Central memory CD8-positive, alpha-beta T cell (primary cell): ENCODE measurements around the gene XRCC4.
"Not testable (repeated sequence)": the region's sequence is repeated elsewhere in the genome, so short reads cannot be mapped to it uniquely, and the experiment has no call there.

ENCODE experiments used
- ATAC-seq: fragments of 150-1000 bp; cut with Tn5 transposase; replicated peaks from 2 replicates; pipeline ENCODE4 v1.10.0; 2022; ENCODE audit warnings: mild to moderate bottlenecking, moderate FRiP score, moderate number of reproducible peaks; ENCODE audit not compliant: poor library complexity, severe bottlenecking; ENCODE audit errors: extremely low read depth
- DNase-seq, 2 donors: peaks; one replicate each; pipeline ENCODE4 v3.0.0; 2021; ENCODE audit warnings: low spot score in 2 of 2
- H3K27ac Mint-ChIP-seq: one replicate; pipeline ENCODE4 v1.8.0; 2022; ENCODE audit warnings: low read depth, mild to moderate bottlenecking, moderate library complexity, mixed read lengths
- H3K27me3 Mint-ChIP-seq: one replicate; pipeline ENCODE4 v1.8.0; 2022; ENCODE audit warnings: mixed read lengths
- H3K36me3 Mint-ChIP-seq: one replicate; pipeline ENCODE4 v1.8.0; 2022; ENCODE audit warnings: mild to moderate bottlenecking, moderate library complexity, mixed read lengths; ENCODE audit not compliant: insufficient read depth
- H3K4me1 Mint-ChIP-seq: one replicate; pipeline ENCODE4 v1.8.0; 2022; ENCODE audit warnings: mixed read lengths
- H3K4me3 Mint-ChIP-seq: one replicate; pipeline ENCODE4 v1.8.0; 2022; ENCODE audit warnings: mild to moderate bottlenecking, moderate library complexity, mixed read lengths
- H3K9me3 Mint-ChIP-seq: one replicate; pipeline ENCODE4 v1.8.0; 2022; ENCODE audit warnings: mixed read lengths

The XRCC4 gene

GRCh38 chr5:83323557-83324180 is 246.3 kb downstream of the XRCC4 start:
- Mint-ChIP-seq H3K36me3 (no peaks in the 10 kb centered on the region), H3K4me3 (no peak overlapping the region), H3K9me3 (peaks cover 5% of the 10 kb centered on the region), H3K4me1 (no peaks in the 10 kb centered on the region), H3K27ac (no peak overlapping the region), H3K27me3 (no peaks in the 10 kb centered on the region)
- DNase-seq (no peak), ATAC-seq (no peak)

DNA sequence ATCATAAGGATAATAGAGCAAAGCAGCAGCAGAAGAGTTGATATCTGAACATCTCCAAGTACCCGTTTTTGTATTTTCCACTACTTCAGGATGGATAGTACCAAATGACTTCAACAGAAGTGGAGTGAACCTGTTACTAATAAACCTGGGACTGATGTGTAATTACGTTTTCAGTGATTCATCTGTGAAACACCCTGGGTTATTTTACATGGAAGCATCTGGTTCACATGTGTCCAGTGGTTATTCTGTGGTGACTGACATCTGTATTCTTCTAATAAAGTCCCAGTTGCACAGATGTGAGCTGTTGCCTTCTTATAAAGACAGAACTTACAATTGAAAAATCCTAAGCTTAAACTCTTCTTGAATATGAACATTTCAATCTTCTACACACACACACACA is 254.5 kb downstream of the XRCC4 start:
- Mint-ChIP-seq H3K36me3 (no peaks in the 10 kb centered on the region), H3K27ac (no peak overlapping the region), H3K4me3 (no peak overlapping the region), H3K9me3 (peaks cover 5% of the 10 kb centered on the region), H3K27me3 (no peaks in the 10 kb centered on the region), H3K4me1 (no peaks in the 10 kb centered on the region)
- ATAC-seq = no peak
- no peak for DNase-seq

- Mint-ChIP-seq H3K27me3 (no peaks in the 10 kb centered on the region), H3K27ac (no peak overlapping the region), H3K4me1 (peaks cover 15% of the 10 kb centered on the region), H3K36me3 (no peaks in the 10 kb centered on the region), H3K9me3 (no peaks in the 10 kb centered on the region), H3K4me3 (no peak overlapping the region)
- no peak for DNase-seq
- ATAC-seq = no peak
Measured at GRCh38 chr5:83337453-83338035, 260.2 kb downstream of the XRCC4 start.

- Mint-ChIP-seq H3K27ac (no peak overlapping the region), H3K9me3 (no peaks in the 10 kb centered on the region), H3K4me3 (no peak overlapping the region), H3K27me3 (no peaks in the 10 kb centered on the region), H3K36me3 (no peaks in the 10 kb centered on the region), H3K4me1 (peaks cover 15% of the 10 kb centered on the region)
- no peak for DNase-seq
- ATAC-seq = peak; percentile 72
Measured at GRCh38 chr5:83340511-83340918, 263.2 kb downstream of the XRCC4 start.

GRCh38 chr5:83341815-83342334 is 264.5 kb downstream of the XRCC4 start:
- Mint-ChIP-seq H3K9me3 (no peaks in the 10 kb centered on the region), H3K27me3 (no peaks in the 10 kb centered on the region), H3K4me3 (no peak overlapping the region), H3K36me3 (no peaks in the 10 kb centered on the region), H3K27ac (no peak overlapping the region), H3K4me1 (peaks cover 15% of the 10 kb centered on the region)
- no peak for ATAC-seq
- no peak for DNase-seq

GRCh38 chr5:83342465-83342864 is 265.1 kb downstream of the XRCC4 start:
- ATAC-seq = no peak
- no peak overlapping the region for H3K27ac Mint-ChIP-seq
- no peaks in the 10 kb centered on the region for H3K36me3 Mint-ChIP-seq
- H3K4me3 Mint-ChIP-seq = no peak overlapping the region
- no peak for DNase-seq
- H3K9me3 Mint-ChIP-seq = peaks cover 5% of the 10 kb centered on the region
- no peaks in the 10 kb centered on the region for H3K27me3 Mint-ChIP-seq
- peaks cover 15% of the 10 kb centered on the region for H3K4me1 Mint-ChIP-seq

DNA sequence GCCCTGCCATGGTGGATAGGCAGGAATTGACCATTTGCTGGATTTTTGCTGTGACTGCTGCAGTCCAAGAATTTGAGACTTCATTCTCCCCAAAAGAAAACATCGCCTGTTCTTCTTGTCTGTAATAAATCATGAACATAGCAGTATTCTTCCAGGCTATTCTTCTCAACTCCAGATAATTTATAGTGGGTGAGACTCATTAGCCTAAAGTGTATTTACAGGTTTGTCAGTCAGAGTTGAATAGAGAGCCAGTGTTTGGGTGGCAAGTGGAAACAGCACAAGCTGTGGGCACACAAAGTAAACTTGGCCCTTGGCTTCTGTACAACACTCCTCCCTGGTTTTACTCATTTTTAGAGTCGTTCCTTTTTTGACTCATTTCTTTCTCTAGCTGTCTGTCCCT is 266.0 kb downstream of the XRCC4 start:
- ATAC-seq = no peak
- no peak overlapping the region for H3K4me3 Mint-ChIP-seq
- no peak for DNase-seq
- no peak overlapping the region for H3K27ac Mint-ChIP-seq
- H3K9me3 Mint-ChIP-seq = peaks cover 9% of the 10 kb centered on the region
- no peaks in the 10 kb centered on the region for H3K27me3 Mint-ChIP-seq
- no peaks in the 10 kb centered on the region for H3K36me3 Mint-ChIP-seq
- H3K4me1 Mint-ChIP-seq = peaks cover 15% of the 10 kb centered on the region

GRCh38 chr5:83345423-83345822 is 268.1 kb downstream of the XRCC4 start:
- Mint-ChIP-seq H3K4me1 (peaks cover 7% of the 10 kb centered on the region), H3K27ac (no peak overlapping the region), H3K4me3 (no peak overlapping the region), H3K36me3 (no peaks in the 10 kb centered on the region), H3K9me3 (peaks cover 18% of the 10 kb centered on the region), H3K27me3 (no peaks in the 10 kb centered on the region)
- DNase-seq (no peak), ATAC-seq (no peak)

GRCh38 chr5:83348281-83348780 is 271.0 kb downstream of the XRCC4 start:
- Mint-ChIP-seq H3K9me3 (peaks cover 18% of the 10 kb centered on the region), H3K36me3 (no peaks in the 10 kb centered on the region), H3K27me3 (no peaks in the 10 kb centered on the region), H3K4me3 (no peak overlapping the region), H3K27ac (no peak overlapping the region), H3K4me1 (no peaks in the 10 kb centered on the region)
- ATAC-seq = no peak
- DNase-seq = no peak

DNA sequence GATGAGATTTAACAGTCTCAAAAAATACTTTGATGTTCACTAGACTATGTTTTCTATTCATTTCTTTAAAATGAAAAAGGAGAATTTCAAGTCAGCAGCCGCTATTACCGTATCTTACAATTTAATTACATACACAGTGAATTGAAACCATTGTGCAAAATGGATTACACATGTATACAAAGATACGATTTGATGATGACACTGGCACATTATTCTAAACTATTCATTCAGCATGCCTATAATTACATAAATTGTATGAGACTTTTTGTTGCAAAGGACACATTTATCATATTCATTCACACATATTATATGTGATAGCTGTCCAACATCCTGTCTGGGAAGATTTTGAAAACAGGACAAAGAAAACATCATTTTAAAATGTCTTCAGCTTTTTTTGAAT is 275.9 kb downstream of the XRCC4 start:
- Mint-ChIP-seq H3K9me3 (peaks cover 9% of the 10 kb centered on the region), H3K4me1 (no peaks in the 10 kb centered on the region), H3K27ac (no peak overlapping the region), H3K36me3 (no peaks in the 10 kb centered on the region), H3K27me3 (no peaks in the 10 kb centered on the region), H3K4me3 (no peak overlapping the region)
- DNase-seq = no peak
- ATAC-seq = no peak

- no peak overlapping the region for H3K4me3 Mint-ChIP-seq
- no peaks in the 10 kb centered on the region for H3K27me3 Mint-ChIP-seq
- no peaks in the 10 kb centered on the region for H3K36me3 Mint-ChIP-seq
- no peak for DNase-seq
- no peaks in the 10 kb centered on the region for H3K4me1 Mint-ChIP-seq
- no peak overlapping the region for H3K27ac Mint-ChIP-seq
- ATAC-seq = no peak
- H3K9me3 Mint-ChIP-seq = peaks cover 9% of the 10 kb centered on the region
Measured at GRCh38 chr5:83353774-83354173, 276.4 kb downstream of the XRCC4 start.

DNA sequence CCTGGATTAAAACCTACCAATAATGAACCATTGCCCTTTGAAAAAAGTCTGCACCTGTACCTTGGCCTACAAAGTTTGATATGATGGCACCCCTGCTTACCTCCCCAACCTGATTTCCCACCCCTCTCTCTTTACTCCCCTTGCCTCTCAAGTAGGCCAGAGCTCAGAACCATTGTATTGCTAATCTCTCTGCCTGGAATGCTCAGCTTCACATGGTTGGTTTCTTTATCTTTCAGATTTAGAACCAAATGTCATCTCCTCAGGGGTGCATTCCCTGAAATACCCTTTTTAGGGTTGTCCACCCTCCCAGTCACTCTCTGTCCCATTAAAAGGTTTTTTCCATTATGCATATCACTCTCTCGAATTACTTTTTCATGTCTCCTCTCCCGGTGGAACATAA is 277.6 kb downstream of the XRCC4 start:
- Mint-ChIP-seq H3K36me3 (no peaks in the 10 kb centered on the region), H3K27ac (no peak overlapping the region), H3K4me3 (no peak overlapping the region), H3K9me3 (peaks cover 6% of the 10 kb centered on the region), H3K4me1 (no peaks in the 10 kb centered on the region), H3K27me3 (no peaks in the 10 kb centered on the region)
- ATAC-seq = no peak
- no peak for DNase-seq

DNA sequence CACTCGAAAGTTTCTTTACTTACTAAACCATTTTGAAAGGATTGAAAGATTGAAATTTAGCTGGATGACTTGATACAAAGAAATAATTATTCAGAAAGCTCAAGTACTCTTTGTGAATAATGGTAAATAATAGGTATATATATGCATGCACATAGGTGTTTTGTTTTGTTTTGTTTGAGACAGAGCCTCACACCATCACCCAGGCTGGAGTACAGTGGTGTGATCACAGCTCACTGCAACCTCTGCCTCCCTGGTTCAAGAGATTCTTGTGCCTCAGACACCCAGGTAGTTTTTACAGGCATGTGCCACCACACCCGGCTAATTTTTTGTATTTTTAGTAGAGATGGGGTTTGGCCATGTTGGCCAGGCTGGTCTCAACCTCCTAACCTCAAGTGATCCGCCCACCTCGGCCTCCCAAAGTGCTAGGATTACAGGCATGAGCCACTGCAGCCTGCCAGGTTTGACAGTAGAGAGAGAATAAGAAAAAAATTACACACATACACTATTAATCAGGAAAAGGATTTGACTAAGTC is 278.2 kb downstream of the XRCC4 start:
- not testable (repeated sequence) for DNase-seq, H3K9me3 Mint-ChIP-seq, ATAC-seq, H3K4me1 Mint-ChIP-seq, H3K4me3 Mint-ChIP-seq, H3K27me3 Mint-ChIP-seq, H3K27ac Mint-ChIP-seq, H3K36me3 Mint-ChIP-seq
